GM13976 (cell line): ENCODE results near the gene BCKDHA.

Experiments used
- DNase-seq: peaks from one replicate; pipeline ENCODE4 v3.0.0; 2012; ENCODE audit warnings: low spot score
- CTCF ChIP-seq: IDR thresholded peaks from 2 replicates; pipeline ENCODE4 v1.5.1; 2012; ENCODE audit warnings: borderline replicate concordance, mild to moderate bottlenecking; ENCODE audit not compliant: insufficient read depth; ENCODE audit errors: extremely low read depth, missing control alignments, control extremely low read depth
- in situ Hi-C: fragments of 300-500 bp; cut with MboI; formaldehyde crosslinking; loops from one replicate; pipeline ENCODE4 v1.12.0; 2022; ENCODE audit warnings: low sequenced_read_pairs, mixed read lengths, inconsistent platforms; ENCODE audit not compliant: unreplicated experiment

The BCKDHA gene

GRCh38 chr19:41436674-41436951 lies 39.0 kb downstream of the BCKDHA start:
- DNase-seq, result no peak
- in situ Hi-C loops, result no loop called here
- TF ChIP-seq CTCF, result no peak

DNA sequence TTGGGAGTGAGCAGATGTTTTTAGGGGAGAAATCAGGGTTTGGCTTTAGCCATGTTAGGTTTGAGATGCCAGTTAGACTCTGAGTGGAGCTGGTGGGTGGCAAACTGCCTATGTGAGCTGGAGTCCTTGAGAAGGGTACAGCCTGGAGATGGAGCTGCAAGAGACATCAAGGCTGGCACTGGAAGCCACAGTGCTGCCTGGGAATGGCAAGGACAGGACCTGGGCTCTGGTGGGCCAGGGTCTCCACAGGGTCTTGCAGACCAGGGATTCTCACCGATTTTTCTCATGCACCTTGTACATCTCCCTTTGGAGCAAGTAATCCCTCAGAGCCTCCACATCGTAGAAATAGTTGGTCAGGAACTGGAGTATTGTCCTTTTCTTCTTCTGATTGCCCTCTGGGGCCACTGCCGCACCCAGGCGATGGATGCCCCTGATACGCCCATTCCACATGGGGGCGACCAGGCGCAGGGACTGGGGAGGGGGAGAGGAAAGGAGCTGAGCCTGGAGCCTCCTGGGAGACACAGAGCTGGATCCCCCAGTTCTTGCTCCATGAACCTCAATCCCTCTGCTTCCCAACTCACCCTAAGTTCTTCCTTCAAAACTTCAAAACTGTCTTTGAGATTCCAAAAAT lies 40.4 kb downstream of the BCKDHA start:
- TF ChIP-seq CTCF, result no peak
- in situ Hi-C loops, result no loop called here
- peak; percentile 11 for DNase-seq

- DNase-seq, result peak; percentile 93
- peak; percentile 66 for TF ChIP-seq CTCF
- in situ Hi-C loops, result loop anchor here (5.0 kb wide), 1 partner anchor 133 kb away; no protein-coding TSS in a partner anchor
Measured at GRCh38 chr19:41439441-41440222, 42.0 kb downstream of the BCKDHA start, which contains the start of gene DMAC2. Gene DMAC2 (minus strand): TSS chr19:41439912. CDS start chr19:41439899, 13 bp downstream.

- no peak for DNase-seq
- in situ Hi-C loops, result loop anchor here (5.0 kb wide), 1 partner anchor 131 kb away; no protein-coding TSS in a partner anchor
- no peak for TF ChIP-seq CTCF
Measured at GRCh38 chr19:41441321-41441945, 43.8 kb downstream of the BCKDHA start.

DNA sequence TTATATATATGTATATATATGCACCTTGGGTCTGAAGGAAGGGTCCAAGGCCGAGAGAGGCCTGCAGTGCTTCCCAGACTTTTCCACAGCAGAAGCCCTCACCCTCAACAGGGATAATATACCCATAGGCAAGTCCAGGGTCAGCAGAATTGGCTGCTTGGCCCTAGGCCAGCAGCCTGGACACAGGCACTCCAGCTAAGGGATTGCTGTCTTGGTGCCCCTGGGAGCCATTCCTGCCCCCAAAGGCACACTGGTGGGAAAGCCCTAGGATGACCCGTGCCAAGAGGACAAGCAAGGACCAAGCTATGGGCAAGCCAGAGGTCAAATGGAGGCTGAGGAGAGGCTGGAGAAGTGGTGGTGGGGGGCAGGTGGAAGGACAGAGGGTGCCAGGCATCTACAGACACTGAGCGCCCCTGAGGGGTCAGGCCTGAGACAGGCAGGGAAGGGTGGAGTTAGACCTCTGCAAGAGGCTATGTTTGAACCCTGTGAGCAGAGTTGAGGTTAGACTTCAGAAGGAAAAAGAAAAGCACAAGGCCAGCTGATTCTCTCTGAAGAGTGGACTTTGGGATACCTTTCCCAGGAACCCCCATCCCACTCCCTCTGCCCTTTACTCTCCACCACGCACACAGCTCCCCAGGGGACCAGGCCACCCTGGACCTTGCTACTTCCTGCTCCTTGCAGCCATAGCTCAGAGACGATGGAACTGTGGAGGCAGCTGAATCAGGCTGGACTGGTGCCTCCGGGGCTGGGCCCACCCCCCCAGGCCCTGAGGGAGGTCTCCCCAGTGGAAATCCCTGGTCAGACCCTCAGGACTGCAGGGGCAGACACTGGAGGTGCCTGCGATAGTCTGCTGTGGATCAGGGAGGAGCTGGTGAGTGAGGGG lies 45.1 kb downstream of the BCKDHA start, which contains the start of gene ERICH4:
ERICH4 (plus strand) TSS at position 684 of the 883 bp plus-strand sequence; CDS start at position 698, 14 bp downstream.
- DNase-seq, result no peak
- in situ Hi-C loops, result loop anchor here (5.0 kb wide), 1 partner anchor 130 kb away; no protein-coding TSS in a partner anchor
- no peak for TF ChIP-seq CTCF

- in situ Hi-C loops, result loop anchor here (5.0 kb wide), 1 partner anchor 128 kb away; no protein-coding TSS in a partner anchor
- DNase-seq, result no peak
- TF ChIP-seq CTCF, result no peak
Measured at GRCh38 chr19:41443813-41444455, 46.3 kb downstream of the BCKDHA start.
